Heart left ventricle (tissue), 16 donors: ENCODE results near the gene DEFB112. TPM values are rescaled to one million over a fixed set of nuclear protein-coding genes. Genes with fewer than 3 reads are reported as not detected.

Source experiments
- ATAC-seq, 4 donors: fragments of 200-7000 bp; cut with Tn5 transposase; one replicate each; pipeline ENCODE4 v1.9.1; 2020 to 2022; ENCODE audit warnings: moderate library complexity in 4 of 4, mild to moderate bottlenecking in 3 of 4, moderate number of reproducible peaks in 1 of 4
- DNase-seq, 5 donors: peaks; one replicate each; pipeline ENCODE4 v3.0.0-alpha.2; 2020
- H3K27ac ChIP-seq, 12 donors: fragments of 200-600 bp; sonication (generic) in 4 of 12; one replicate each; pipeline versions ENCODE4 v1.5.0 to v1.8.0; 2016 to 2022; ENCODE audit warnings: mild to moderate bottlenecking in 2 of 12
- H3K27me3 ChIP-seq, 9 donors: fragments of 200-600 bp; sonication (generic) in 2 of 9; one replicate each; pipeline versions ENCODE4 v1.5.1 to v1.8.0; 2016 to 2022; ENCODE audit warnings: mild to moderate bottlenecking in 3 of 9
- H3K36me3 ChIP-seq, 9 donors: fragments of 200-600 bp; sonication (generic) in 2 of 9; one replicate each; pipeline versions ENCODE4 v1.5.0 to v1.8.0; 2018 to 2022; ENCODE audit warnings: mild to moderate bottlenecking in 2 of 9
- H3K4me1 ChIP-seq, 12 donors: fragments of 200-600 bp; sonication (generic) in 4 of 12; one replicate each; pipeline versions ENCODE4 v1.5.0 to v1.8.0; 2016 to 2022; ENCODE audit warnings: mild to moderate bottlenecking in 3 of 12
- H3K4me3 ChIP-seq, 12 donors: fragments of 200-600 bp; sonication (generic) in 4 of 12; one replicate each; pipeline versions ENCODE4 v1.5.0 to v1.8.0; 2017 to 2022; ENCODE audit warnings: mild to moderate bottlenecking in 9 of 12, moderate library complexity in 4 of 12
- H3K9me3 ChIP-seq, 12 donors: fragments of 200-600 bp; sonication (generic) in 4 of 12; one replicate each; pipeline versions ENCODE4 v1.5.0 to v1.8.0; 2016 to 2022; ENCODE audit warnings: mild to moderate bottlenecking in 1 of 12
- CTCF ChIP-seq, 12 donors: fragments of 200-600 bp; sonication (generic) in 4 of 12; IDR thresholded peaks; one replicate each; pipeline versions ENCODE4 v1.5.0 to v1.8.0; 2018 to 2022; ENCODE audit warnings: antibody characterized with exemption in 12 of 12, mild to moderate bottlenecking in 5 of 12
- POLR2A ChIP-seq, 2 donors: fragments of 450-650 bp; IDR thresholded peaks; one replicate each; pipeline ENCODE4 v1.6.1; 2017; ENCODE audit warnings: antibody characterized with exemption in 2 of 2, mild to moderate bottlenecking in 2 of 2, moderate library complexity in 2 of 2
- WGBS, 4 donors: extraction: QIAGEN DNeasy Blood & Tissue Kit in 2 of 4; methylation state at CpG; one replicate each; pipeline versions ENCODE4 v1.1.5 to v1.1.7; 2013 to 2018; 5-methylcytosine and 5-hydroxymethylcytosine counted together
- intact Hi-C, 10 donors: fragments of 100-400 bp; cut with DNase I; formaldehyde crosslinking; loops; one replicate each; pipeline versions ENCODE4 v1.11.1 to v1.14.2; 2022
- long read RNA-seq, 3 donors: library from polyadenylated mRNA; unstranded; transcript quantifications; one replicate each; pipeline ENCODE4 v2.0.0, GENCODE V29; 2020 to 2021
- polyA plus RNA-seq, 2 donors: library from polyadenylated mRNA; stranded (reverse); fragments of 200-250 nt; gene quantifications; one replicate each; pipeline ENCODE4 v1.2.3, GENCODE V29; 2013
- total RNA-seq, 9 donors: library from RNA; depleted of rRNA in 2 of 9; stranded (reverse); fragments of >200 nt in 2 of 9; fragmentation: NEBNext Ultra II Directional in 3 of 9; extraction: Animal tissue kit (Norgen Biotek cat#: 25700) in 3 of 9; gene quantifications; one replicate each; pipeline versions ENCODE4 v1.1.0 to v1.2.4, GENCODE V29; 2016 to 2023
- donor health status: ischemic (EF 13 %, LVEDD 7.1; RV severe dilation, severe dysfunction).
- donor health status: healthy with polysubstance abuse.
- donor health status: DM: no; HTN: yes; CAD: no.
- donor health status: DM: no; HTN: no; CAD: no.
- donor health status: ischemic (EF 25% LVEDD 6.9; RV normal size, moderate dysfunction).
- donor health status: ischemic (EF 25% LVEDD 5.7; RV mildly dilated, moderate dysfunction).
- donor health status: healthy.
- donor health status: DM: yes; HTN: yes; CAD: no.
- donor health status: ischemic (EF 35%, LVEDD 5.7; RV mildly dilated, moderate dysfunction).
- donor health status: nonischemic (EF 11% LVEDD 7.7; RV severe dilation, severe dysfunction).
- donor health status: DM: yes; HTN: yes; CAD: no.
- donor health status: PGD.
- donor health status: ischemic (EF 29% LVEDD 5.4; RV normal size, mild dysfunction).
- donor health status: nonischemic (EF 23%, LVEDD 6.1; RV moderate dilation, normal function).

DEFB112 gene, protein sequence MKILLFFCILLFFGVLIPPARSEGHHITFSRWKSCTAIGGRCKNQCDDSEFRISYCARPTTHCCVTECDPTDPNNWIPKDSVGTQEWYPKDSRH
- total RNA-seq = not detected
- not detected for polyA plus RNA-seq
- long read RNA-seq, donor 1 = 0 reads
- long read RNA-seq, donor 2 = 0 reads
- long read RNA-seq, donor 3 = 0 reads

- no peak for DNase-seq
- Histone ChIP-seq H3K27me3 (no peaks in the 10 kb centered on the region), H3K9me3 (no peaks in the 10 kb centered on the region), H3K4me3 (no peak within 1 kb of the TSS), H3K36me3 (no peaks in the 10 kb centered on the region), H3K4me1 (no peaks in the 10 kb centered on the region), H3K27ac (no peak within 1 kb of the TSS)
- intact Hi-C loops = no loop called here
- TF ChIP-seq CTCF (IDR thresholded peaks at IDR 0.05) = no peak
- no peak for TF ChIP-seq POLR2A (IDR thresholded peaks at IDR 0.05)
- 62 to 78% (median 67%) methylated on average over 1 of the region's 1 CpG for WGBS, 4 donors
- no peak for ATAC-seq
Measured at GRCh38 chr6:50049829-50050228, at the start of gene DEFB112. DEFB112 (minus strand) TSS chr6:50049929; CDS start chr6:50049869, 60 bp downstream.

DNA sequence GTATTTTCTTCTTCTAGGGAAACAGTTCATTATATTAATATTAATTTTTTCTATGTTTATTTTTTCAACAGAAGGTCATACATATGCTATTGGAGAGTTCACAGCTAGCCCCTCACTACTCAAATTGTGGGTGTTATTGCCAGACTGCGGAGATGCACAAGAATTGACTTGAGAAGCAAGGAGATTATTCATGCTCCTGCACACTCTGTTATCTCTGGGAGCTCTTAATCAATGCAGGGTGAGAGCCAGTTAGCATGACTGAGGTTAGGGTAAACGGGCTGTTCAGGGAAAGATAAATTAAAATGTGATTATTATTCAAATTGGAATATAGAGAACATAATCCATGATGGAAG is 48.9 kb upstream of the DEFB112 start:
- Histone ChIP-seq H3K4me1 (no peaks in the 10 kb centered on the region), H3K36me3 (no peaks in the 10 kb centered on the region), H3K9me3 (no peaks in the 10 kb centered on the region), H3K27ac (no peak overlapping the region), H3K27me3 (peaks cover 0 to 2% (median 0%) of the 10 kb centered on the region in 9 donors), H3K4me3 (no peak overlapping the region)
- ATAC-seq = no peak
- intact Hi-C loops = no loop called here
- no peak for DNase-seq
- TF ChIP-seq CTCF (IDR thresholded peaks at IDR 0.05) (no peak), POLR2A (IDR thresholded peaks at IDR 0.05) (no peak)
- 39 to 49% (median 45%) methylated on average over 2 of the region's 2 CpGs for WGBS, 4 donors

- peaks cover 0 to 2% (median 0%) of the 10 kb centered on the region in 9 donors for H3K27me3 ChIP-seq
- TF ChIP-seq CTCF (IDR thresholded peaks at IDR 0.05) = no peak
- no peak for TF ChIP-seq POLR2A (IDR thresholded peaks at IDR 0.05)
- ATAC-seq (no peak), DNase-seq (no peak)
- no peaks in the 10 kb centered on the region for H3K36me3 ChIP-seq
- H3K27ac ChIP-seq = no peak overlapping the region
- H3K4me1 ChIP-seq = no peaks in the 10 kb centered on the region
- WGBS, 4 donors = 65 to 72% (median 67%) methylated on average over 7 of the region's 7 CpGs
- intact Hi-C loops = no loop called here
- H3K4me3 ChIP-seq = no peak overlapping the region
- no peaks in the 10 kb centered on the region for H3K9me3 ChIP-seq
Measured at GRCh38 chr6:50097966-50098640, 48.4 kb upstream of the DEFB112 start.

DNA sequence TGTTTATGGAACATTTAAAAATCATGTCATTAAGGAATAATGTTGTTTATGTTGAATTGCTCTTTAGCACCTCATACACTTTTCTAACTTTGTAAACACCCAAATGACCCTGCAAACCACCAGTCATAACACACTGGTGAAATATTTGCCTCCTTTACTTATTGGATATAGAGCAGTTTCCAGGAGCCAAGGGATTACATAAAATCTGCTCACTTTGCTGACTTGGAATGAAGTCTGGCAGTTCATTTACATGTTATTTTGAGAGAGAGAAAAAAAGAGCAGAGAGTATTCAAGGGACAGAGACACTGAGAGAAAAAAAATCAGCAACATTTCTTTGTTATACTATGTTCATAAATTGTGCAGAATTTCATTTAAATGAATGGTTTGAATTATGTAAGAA is 46.6 kb upstream of the DEFB112 start:
- H3K4me3 ChIP-seq = no peak overlapping the region
- no peaks in the 10 kb centered on the region for H3K4me1 ChIP-seq
- intact Hi-C loops = no loop called here
- H3K36me3 ChIP-seq = no peaks in the 10 kb centered on the region
- peaks cover 0 to 2% (median 0%) of the 10 kb centered on the region in 9 donors for H3K27me3 ChIP-seq
- no peaks in the 10 kb centered on the region for H3K9me3 ChIP-seq
- ATAC-seq (no peak), DNase-seq (no peak)
- H3K27ac ChIP-seq = no peak overlapping the region
- no peak for TF ChIP-seq CTCF (IDR thresholded peaks at IDR 0.05)
